Sciatic nerve (tissue), 2 donors: ENCODE results near the gene CUEDC1. TPM values are rescaled to one million over a fixed set of nuclear protein-coding genes. Genes with fewer than 3 reads are reported as not detected.
A peak's percentile ranks its signal among the peaks of the same experiment; 100 is the strongest.

Experiments used
- ATAC-seq: fragments of 200-7000 bp; cut with Tn5 transposase; one replicate; pipeline ENCODE4 v1.9.1; 2020; ENCODE audit warnings: mild to moderate bottlenecking, moderate library complexity
- DNase-seq: peaks from one replicate; pipeline ENCODE4 v3.0.0-alpha.2; 2020; ENCODE audit warnings: low spot score
- intact Hi-C: fragments of 100-400 bp; cut with DNase I; formaldehyde crosslinking; loops from one replicate; pipeline ENCODE4 v1.14.2; 2022
- total RNA-seq: library from RNA; stranded (reverse); fragmentation: NEBNext Ultra II Directional; extraction: Animal tissue kit (Norgen Biotek cat#: 25700); gene quantifications from one replicate; pipeline ENCODE4 v1.2.1, GENCODE V29; 2021
- donor health status: DM: no; HTN: no; CAD: no.
- donor health status: DM: no; HTN: no; CAD: no.

CUEDC1 gene
- total RNA-seq, 1 donor from 2014 or later = 44.3 TPM

DNA sequence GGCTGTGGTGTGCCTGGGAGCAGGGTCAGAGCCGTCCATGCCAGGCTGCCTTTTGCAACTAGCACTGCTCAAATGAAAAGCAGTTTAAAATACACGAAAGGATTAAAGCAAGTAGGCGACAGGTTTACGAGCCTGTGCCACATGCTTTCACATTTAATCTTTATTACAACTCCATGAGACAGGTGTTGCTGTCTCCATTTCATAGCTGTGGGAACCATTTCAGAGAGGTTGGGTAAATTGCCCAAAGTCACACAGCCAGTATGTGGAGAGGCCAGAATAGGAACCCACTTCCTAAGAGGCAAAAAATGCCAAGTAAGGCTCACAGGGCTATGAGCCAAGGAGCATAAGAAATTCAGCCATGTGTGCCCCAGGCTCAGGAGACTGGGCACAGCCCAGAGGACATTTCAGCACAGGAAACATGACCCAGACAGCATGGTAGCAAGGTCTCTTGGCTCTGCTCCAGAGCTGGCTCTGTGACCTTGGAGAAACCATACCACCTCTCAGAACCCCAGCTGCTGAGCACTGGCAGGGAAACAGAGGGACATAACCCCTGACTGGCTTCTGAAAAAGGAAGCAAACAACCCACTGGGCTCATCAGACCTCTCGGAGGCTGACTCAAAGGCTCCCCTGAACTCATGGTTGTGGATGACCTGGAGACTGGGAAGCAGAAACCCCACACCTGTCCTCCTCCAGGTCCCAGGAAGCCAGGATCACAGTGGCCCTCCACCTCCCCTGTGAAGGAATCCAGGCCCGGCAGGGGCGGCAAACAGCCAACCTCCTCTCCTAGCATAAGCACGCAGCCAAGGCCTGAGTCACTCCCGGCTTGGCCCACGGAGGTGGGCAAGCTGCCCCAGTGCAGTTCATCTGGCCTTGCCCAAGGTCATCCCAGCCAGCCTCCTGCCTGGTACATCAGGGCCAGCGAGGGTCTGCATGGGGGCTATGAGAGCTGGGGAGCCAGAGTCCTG lies 65.0 kb downstream of the CUEDC1 start:
- peak; percentile 85 for DNase-seq
- intact Hi-C loops = no loop called here

DNA sequence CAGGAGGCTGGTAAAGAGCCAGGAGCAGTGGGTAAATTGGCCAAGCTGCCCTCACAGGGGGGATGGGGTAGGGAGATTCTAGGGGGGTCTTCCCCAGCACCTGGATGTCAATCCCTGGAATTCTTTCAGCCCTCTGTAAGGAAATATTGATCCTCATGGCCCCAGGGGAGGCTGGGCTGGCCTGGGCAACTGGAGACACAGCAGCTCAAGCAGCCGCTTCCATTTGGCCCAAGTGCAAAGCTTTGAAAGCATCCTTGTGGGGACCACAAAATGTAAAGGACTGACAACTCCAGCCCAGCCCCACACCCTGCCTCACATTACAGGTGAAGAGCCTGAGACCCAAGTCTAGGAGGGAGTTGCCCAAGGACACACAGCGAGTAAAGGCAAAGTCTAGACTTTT lies 66.0 kb downstream of the CUEDC1 start:
- intact Hi-C loops = no loop called here
- ATAC-seq (no peak), DNase-seq (no peak)

More for the DNA sequence above, 65.0 kb downstream of the CUEDC1 start:
- ATAC-seq = peak; percentile 23

DNA sequence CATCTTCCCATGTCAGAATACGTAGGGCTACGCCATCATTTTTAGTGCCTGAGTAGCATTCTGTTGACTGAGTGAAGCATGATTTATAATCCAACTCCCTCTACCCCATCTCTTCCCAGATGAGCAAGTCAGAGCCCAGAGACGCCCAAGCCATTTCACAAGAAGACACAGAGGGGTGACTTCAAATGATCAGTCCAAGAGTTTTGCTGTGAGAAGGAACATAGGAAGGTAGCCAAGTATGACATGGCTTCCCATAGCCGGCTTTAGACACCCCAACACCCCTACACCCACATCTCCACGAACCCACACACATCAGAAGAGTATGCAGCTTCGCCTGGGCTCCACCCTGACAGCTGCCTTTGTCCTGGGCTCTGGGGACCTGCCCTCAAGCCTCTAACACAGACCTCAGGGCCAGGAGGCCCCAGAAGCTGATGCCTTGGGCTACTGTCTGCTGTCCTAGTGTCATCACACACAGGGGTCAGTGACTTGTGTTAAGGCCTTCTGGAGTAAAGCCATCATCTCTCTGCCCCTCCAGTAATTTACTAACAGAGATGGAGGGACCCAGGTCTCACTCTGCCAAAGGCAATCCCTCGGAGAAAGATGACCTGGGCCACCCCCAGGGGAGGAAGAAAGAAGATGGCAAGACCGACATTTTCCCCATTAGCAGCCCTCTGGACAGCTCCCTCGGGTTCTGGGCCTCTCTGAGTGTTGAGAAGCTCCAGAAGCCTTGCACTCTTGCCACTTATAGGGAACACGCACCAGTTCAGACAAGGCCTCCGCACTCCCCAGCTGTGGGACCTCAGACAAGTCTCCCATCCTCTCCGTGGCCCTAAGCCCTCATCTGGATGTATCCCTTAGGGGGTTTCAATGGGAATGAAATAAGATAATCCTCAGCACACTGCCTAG lies 66.6 kb downstream of the CUEDC1 start:
- intact Hi-C loops = no loop called here
- DNase-seq = no peak
- ATAC-seq = no peak

DNA sequence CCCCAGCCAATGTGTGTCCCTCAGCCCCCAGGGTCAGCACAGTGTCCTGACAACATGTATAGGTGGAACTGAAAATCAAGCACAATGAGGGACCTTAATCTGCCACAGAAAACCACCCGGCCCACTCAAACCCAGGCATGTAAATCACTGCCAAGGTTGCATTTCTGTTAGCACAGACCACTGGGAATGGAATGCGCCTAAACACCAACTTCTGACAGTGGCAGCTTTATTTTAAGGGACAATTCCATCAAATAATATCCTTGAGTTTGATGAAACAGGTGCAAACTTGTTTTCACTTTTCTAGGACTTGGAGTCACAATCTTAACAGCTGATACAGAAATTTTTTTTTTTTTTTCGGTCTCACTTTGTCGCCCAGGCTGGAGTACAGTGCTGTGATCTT lies 68.1 kb downstream of the CUEDC1 start:
- intact Hi-C loops = no loop called here
- ATAC-seq (no peak), DNase-seq (no peak)

DNA sequence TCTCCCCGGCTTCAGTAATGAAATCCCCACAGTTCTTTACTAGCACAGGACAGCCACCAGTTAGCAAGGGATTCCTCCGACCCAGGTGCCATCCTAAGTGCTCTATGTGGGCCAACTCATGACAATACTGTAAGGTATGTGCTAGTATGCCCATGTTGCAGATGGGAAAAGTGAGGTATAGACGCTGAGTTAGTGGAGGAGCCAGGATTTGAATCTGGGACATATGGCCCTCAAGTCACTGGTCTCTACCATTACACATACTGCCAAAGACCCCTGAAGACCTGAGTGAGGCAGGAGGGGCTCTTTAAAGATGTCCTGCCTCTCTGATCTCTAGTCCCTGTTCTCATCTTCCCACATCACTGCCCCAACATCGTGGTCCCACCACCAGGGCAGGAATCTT lies 69.2 kb downstream of the CUEDC1 start:
- no peak for DNase-seq
- ATAC-seq = no peak
- intact Hi-C loops = no loop called here

DNA sequence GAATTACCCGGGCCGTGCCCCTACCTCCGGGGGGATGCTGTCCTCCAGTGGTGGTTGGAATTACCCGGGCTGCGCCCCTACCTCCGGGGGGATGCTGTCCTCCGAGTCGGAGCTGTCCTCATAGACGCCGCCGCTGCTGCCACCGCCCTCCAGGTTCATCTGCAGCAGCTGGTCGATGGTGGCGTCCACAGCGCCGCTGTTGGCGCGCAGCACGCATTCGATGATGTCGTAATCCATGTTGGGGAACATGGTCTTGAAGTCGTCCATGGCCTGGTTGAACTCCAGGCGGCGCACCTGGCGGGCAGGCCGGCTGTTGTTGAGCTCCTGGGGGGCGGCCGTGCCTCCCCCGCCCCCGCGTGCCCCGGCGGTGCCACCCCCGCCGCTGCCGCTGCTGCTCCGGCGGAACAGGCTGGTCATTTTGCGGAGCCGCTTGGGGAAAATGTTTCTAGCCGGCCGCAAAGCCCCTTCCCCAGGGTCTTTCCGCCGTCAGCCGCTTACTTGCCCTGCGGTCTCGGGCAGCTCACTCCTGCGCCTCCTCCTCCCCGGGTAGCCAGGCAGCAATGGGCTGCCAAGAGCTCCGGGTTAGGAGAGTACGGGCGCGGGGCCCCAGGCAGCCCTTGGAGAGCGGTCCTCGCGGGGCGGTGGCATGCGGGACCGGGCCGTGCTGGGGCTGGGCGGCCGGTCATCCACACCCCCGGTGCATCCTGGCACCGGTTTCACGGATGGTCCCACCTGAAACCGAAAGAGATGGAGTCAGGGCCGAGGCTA lies 69.9 kb downstream of the CUEDC1 start:
- intact Hi-C loops = no loop called here
- ATAC-seq (no peak), DNase-seq (no peak)

DNA sequence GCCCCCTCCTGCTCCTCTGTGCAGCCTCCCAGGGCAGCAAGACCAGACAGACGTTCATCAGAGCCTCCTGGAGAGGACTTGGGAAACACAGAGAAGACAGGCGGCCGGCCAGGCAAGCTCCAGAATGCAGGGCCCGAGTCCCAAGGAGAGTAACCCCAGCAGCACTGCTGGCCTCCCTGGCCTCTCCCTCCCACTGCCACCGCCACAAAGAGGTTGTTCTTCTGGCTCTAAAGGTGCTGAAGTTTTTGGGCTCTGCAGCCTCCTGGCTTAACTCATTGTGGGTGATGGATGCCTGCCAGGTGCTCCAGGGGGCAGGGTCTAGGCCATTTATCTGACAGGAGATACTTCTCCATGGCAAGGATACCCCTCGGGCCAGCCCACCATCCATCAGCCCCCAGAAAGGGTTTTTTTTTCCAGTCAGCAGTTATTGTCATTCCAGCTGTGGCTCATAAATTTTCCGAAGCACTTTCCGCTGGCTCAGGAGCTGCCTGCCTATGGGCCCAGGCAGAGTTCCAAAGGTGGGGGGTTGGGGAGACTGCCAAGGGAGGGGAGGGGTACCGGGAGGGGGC lies 73.3 kb downstream of the CUEDC1 start:
- intact Hi-C loops = no loop called here
- ATAC-seq (peak; percentile 81), DNase-seq (peak; percentile 73)

DNA sequence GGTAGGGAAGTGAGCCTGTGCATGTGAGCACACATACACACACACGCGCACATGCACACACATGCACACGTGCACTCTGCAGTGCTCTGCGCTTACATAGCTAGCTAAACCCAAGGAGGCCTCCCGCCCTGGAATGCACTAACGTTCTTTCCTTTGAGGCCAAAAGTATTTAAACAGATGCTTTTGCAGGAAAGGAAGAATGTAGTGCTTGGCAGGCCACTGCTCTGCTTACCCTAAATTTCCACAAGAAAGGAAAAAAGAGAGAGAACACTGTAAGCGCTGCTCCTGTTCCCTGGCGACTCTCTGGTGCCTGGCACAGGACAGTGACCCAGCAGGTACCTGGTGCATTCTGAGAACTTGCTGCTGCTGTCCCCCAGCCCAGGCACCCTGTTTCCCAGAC lies 74.1 kb downstream of the CUEDC1 start:
- intact Hi-C loops = no loop called here
- DNase-seq (no peak), ATAC-seq (peak; percentile 70)

DNA sequence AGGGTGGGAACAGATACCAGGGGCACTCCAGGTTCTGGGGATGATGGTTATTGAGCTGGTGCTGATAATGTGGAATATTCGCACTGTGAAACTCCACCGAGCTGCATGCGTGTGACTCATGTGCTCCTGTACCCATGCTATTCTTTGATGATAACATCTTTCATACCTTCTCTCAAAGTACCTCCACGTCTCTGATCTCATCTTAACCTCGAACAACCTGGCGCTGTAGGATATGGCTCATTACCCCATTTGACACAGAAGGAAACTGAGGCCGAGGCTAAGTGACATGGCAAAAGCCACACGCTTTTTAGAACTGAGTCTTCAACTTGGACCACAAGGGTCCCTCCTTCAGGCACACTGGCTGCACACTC lies 75.1 kb downstream of the CUEDC1 start:
- no peak for DNase-seq
- intact Hi-C loops = no loop called here
- no peak for ATAC-seq

DNA sequence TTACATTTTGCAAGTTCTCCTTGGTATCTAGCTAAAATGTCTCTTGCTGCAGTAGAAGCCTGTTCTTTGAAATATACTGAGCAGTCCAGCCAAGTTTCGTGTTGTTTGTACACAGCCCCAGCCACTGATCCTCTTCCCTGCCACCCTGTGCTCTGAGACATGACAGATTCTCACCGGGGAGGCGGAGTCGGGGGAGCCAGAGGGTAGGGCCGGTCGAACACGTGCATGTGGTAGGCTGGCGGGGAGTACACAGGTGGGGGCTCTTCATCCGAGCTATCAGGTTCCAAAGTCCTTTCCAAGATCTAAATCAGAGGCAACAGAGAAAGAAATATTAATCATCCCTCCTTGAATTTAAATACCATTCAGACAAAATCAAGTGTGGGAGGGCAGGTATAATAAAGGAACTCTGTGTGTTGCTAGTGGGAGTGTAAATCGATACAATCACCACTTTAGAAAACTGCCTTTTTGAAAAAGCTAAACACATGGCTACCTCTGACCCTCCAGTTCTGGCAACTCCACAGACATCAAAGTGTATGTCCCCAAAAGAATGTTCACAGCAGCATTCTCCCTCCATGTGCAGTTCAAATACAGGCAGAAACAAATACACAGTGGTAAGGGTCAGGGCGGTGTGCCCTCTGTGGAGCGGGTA lies 75.7 kb downstream of the CUEDC1 start:
- DNase-seq (no peak), ATAC-seq (no peak)
- intact Hi-C loops = no loop called here

DNA sequence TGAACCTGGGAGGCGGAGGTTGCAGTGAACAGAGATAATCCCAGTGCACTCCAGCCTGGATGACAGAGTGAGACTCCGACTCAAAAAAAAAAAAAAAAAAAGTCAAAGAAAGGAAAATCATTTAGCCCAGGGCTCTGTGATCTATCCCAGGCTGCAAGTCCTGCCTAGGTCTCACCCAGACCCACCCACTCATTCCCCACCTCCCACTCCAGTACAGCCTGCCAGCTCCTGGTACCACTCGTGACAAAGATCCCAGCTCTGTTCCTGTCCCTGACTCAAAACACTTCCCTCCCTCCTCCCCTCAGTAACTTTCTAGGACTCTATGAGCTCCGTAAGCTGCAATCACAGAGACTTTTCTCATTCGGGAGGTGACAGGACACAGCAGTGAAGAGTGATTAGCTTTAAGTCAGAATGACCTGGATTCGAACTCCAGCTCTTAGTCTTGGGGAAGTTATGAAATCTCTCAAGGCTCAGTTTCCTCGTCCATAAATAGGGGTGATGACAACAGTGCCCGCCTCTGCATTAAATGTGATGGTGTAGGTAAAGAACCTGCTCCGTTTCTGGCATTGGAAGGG lies 77.3 kb downstream of the CUEDC1 start:
- no peak for DNase-seq

DNA sequence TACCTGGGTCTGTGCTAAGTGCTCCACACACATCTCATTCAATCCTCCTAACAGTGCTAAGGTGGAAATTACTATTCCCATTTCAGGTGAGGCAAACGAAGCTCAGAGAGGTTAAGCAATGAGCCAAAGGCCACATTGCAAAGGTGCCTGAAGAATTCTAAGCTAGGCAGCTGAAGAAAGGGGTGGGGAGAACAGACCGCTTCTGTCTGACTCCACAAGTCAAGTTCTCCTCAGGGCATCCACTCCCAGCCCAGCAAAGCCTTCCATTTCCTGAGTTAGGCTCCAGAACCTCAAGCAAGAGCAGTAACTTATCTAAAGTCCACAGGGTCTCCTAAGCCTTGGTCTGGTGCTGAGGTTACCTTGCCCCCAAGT lies 78.4 kb downstream of the CUEDC1 start:
- intact Hi-C loops = no loop called here
- DNase-seq = no peak
- no peak for ATAC-seq

More for the DNA sequence above, 77.3 kb downstream of the CUEDC1 start:
- intact Hi-C loops = no loop called here
- ATAC-seq = no peak

DNA sequence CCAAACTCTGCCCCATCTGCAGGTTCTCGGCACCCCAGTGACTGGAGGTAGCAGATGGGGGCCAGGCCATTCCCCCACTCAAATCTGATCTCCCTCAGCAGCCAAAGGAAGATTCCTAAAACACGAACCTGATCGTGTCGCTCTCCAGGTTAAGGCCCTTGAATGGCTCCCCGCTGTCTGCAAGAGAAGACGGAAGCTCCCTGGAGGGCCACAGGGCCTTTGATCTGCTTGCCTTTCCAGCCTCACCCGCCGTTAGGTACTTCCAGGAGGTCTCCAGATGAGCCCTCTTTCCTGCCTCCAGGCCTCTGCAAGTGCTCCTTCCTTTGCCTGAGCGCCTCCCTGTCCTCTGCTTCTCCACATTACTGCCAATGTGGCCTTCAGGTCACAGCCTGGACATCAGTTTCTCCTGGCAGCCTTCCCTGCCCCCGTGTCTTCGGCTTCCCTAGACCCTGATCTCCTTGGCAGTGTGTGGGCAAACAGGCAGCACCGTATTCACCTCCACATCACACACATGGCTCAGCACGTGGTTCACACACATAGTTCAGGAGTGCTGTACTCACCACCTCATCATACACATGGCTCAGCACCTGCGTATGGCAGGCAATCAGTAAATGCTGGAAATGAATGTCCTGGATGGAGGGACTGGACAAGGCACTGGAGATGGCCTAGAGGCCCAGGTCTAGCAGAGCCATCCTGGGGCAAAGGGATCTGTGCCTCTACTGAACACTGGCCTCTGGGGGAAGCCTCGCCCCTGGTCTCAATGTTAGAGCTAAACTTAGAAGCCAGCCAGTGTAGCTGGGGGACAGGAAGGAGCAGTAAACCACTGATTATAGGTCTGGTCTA lies 79.0 kb downstream of the CUEDC1 start:
- ATAC-seq (no peak), DNase-seq (no peak)
- intact Hi-C loops = no loop called here

DNA sequence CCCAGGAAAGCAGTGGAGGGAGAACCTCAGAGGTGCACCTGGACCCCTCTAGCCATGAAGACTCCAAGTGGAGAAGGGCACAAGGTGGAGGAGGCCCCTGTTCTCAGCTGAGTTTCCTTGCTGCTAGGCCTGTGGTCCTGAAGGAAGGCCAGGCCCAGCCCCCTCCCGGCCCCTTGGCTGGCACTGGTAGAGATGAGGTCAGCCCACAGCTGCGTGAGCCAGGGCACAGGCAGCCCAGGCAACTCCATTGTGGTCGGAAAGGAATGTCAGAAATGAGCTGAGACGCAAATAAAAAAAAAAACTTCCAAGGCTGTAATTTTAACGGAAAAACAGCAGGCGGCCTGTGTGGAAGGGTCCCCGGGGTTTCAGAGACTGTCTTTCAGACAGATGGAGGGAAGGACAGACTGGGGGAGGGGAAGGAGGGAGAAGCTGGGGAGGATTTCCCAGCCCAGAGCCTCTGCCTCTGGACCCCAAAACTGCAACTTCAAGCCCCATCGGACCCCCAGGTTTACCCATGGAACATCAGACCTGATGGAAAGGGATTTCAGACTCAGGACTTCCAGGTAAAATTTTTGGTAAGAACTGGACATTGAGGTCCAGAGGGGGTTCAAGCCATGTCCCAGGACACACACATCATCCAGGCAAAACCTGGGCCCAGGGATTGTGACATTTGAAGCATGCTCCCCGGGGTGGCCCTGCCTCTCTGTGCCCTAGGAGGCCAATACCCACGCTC lies 79.8 kb downstream of the CUEDC1 start:
- intact Hi-C loops = no loop called here
- DNase-seq (peak; percentile 89), ATAC-seq (peak; percentile 96)

DNA sequence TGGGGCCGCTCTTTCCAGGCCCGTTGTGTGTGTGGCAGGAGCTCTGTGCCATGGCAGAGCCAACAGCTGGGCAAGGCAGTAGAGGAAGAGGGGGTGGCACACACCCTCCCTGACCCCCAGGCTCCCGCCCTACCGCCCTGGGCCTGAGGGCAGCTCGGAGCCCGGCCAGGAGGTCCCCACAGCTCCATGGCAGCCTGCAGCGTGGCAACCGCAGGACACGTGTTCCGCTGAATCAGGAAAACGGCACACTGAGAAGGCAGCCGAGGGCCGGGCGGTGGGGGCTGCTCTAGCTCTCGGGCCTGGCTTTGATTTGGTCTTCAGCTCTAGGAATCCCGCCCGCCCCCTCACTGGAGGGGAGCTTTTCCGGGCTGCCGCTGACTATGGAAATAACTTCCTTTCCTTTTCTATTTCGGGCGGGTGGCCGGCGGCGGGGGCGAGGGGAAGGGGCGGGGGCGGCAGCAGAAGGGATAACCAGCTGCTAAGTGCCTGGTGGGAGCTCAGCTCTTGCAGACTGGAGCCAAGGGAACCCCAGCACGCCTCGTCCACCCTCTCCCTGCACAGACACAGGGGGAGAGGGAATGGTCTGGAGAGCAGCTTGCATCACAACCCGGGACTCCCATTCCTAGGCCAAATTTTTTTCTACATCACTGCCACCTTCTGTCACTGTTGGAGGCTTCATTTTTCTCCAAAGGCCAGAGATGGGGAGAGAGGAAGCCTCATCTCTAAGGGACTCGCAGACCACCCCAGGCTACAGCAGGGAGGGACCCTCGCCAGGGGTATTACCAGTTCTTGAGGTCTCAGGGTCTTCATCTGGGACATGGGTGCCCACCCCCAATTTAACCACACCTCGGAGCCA lies 80.5 kb downstream of the CUEDC1 start:
- intact Hi-C loops = no loop called here

DNA sequence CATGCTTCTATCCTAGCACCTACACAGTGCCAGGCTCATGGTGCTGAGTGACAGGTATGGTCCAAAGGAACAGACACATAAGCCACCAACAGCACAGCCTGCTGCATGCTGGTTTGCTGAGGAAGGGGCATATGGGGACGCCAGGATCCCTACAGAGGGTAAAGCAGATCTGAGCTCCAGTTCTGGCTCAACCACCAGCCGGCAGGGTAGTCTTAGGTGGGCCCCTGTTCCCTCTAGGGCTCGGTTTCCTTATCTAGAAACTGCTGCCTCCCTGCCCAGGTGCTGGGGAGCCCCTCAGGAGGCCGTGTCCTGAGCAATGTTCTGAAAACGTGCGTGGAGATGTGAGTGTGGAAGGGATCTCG lies 81.2 kb downstream of the CUEDC1 start:
- ATAC-seq = no peak
- intact Hi-C loops = no loop called here
- no peak for DNase-seq

More for the DNA sequence above, 80.5 kb downstream of the CUEDC1 start:
- ATAC-seq = peak; percentile 85
- peak; percentile 88 for DNase-seq
